HepG2 (cell line): ENCODE data around the gene RAD1. TPM values are rescaled to one million over a fixed set of nuclear protein-coding genes. Genes with fewer than 3 reads are reported as not detected.

Experiments
- ATAC-seq: fragments of 200-7000 bp; cut with Tn5 transposase; 3 replicates; pipeline ENCODE4 v1.9.1; 2020; ENCODE audit warnings: mild to moderate bottlenecking, moderate library complexity
- BruUV-seq: library from RNA; stranded (reverse); fragments of 400-500 nt; replicated peaks from 2 replicates; lab custom pipeline; 2021; lab: Mats Ljungman, UMichigan
- CTCF ChIA-PET: fragments of 300-600 bp; formaldehyde crosslinking; extraction: SDS; loops from one replicate; lab custom pipeline; 2021; ENCODE audit warnings: low total read pairs, inconsistent platforms, low intra/inter-chr PET ratio; lab: Yijun Ruan, JAX
- POLR2A ChIA-PET: fragments of 350-600 bp; sonication (Branson Sonifier 250); formaldehyde crosslinking; loops from one replicate; lab custom pipeline; 2020; ENCODE audit warnings: antibody characterized with exemption, inconsistent platforms; lab: Yijun Ruan, JAX
- DNase-seq: peaks from one replicate; pipeline ENCODE4 v3.0.0-alpha.2; 2015; ENCODE audit warnings: low spot score
- FAIRE-seq: peaks from 3 replicates; lab custom pipeline; 2011; peaks lifted over from hg19 to GRCh38; lab: Jason Lieb, UNC
- H2AFZ ChIP-seq: one replicate; pipeline ENCODE4 v1.6.1; 2011; ENCODE audit warnings: low read length, inconsistent platforms
- H3K27ac ChIP-seq: fragments of 300-600 bp; 3 replicates; pipeline ENCODE4 v1.8.0; 2011; ENCODE audit warnings: mixed run types, mild to moderate bottlenecking, mixed read lengths, low read length, inconsistent platforms; ENCODE audit not compliant: insufficient read depth; ENCODE audit errors: extremely low read length
- H3K27me3 ChIP-seq, 2 experiments: fragments of 200-600 bp in 1 of 2; 2 replicates in 1 of 2; 3 replicates in 1 of 2; pipeline versions ENCODE4 v1.6.0 to v1.8.0; 2011; ENCODE audit warnings: low read length in 2 of 2, mild to moderate bottlenecking in 2 of 2, moderate library complexity in 2 of 2, inconsistent platforms in 1 of 2; ENCODE audit not compliant: insufficient read depth in 2 of 2, control insufficient read depth in 1 of 2
- H3K36me3 ChIP-seq, 2 experiments: fragments of 200-600 bp in 1 of 2; replicated peaks in 1 of 2; 2 replicates in 1 of 2; 3 replicates in 1 of 2; pipeline versions ENCODE4 v1.5.1 to v1.8.0; 2011; ENCODE audit warnings: low read length in 2 of 2, inconsistent platforms in 1 of 2; ENCODE audit not compliant: insufficient read depth in 2 of 2, control insufficient read depth in 1 of 2
- H3K4me1 ChIP-seq: 2 replicates; pipeline ENCODE4 v1.5.1; 2012; ENCODE audit warnings: low read length, inconsistent platforms; ENCODE audit not compliant: insufficient read depth
- H3K4me2 ChIP-seq: 2 replicates; pipeline ENCODE4 v1.6.0; 2011; ENCODE audit warnings: low read depth, low read length, inconsistent platforms
- H3K4me3 ChIP-seq, 3 experiments: fragments of 200-600 bp in 1 of 3; sonication (generic), shearing (Covaris generic) in 1 of 3; replicated peaks in 1 of 3; 2 replicates each; pipeline ENCODE4 v1.5.1; 2011 to 2016; ENCODE audit warnings: low read length in 3 of 3, inconsistent platforms in 2 of 3, low read depth in 2 of 3, mild to moderate bottlenecking in 2 of 3, control low read depth in 1 of 3, mixed read lengths in 1 of 3; ENCODE audit not compliant: insufficient read depth in 1 of 3
- H3K79me2 ChIP-seq: one replicate; pipeline ENCODE4 v1.6.1; 2011; ENCODE audit warnings: low read length, inconsistent platforms; ENCODE audit not compliant: insufficient read depth
- H3K9ac ChIP-seq: 2 replicates; pipeline ENCODE4 v1.6.0; 2011; ENCODE audit warnings: mild to moderate bottlenecking, low read depth, low read length, inconsistent platforms; ENCODE audit not compliant: insufficient read depth
- H3K9me3 ChIP-seq: 2 replicates; pipeline ENCODE4 v1.5.1; 2012; ENCODE audit warnings: mild to moderate bottlenecking, low read length
- H4K20me1 ChIP-seq: 2 replicates; pipeline ENCODE4 v1.6.0; 2011; ENCODE audit warnings: inconsistent platforms, mild to moderate bottlenecking, low read length, moderate library complexity; ENCODE audit not compliant: insufficient read depth
- CBX1 ChIP-seq: IDR thresholded peaks from one replicate; pipeline ENCODE4 v1.6.1; 2016; ENCODE audit warnings: antibody characterized with exemption, low read depth
- EED ChIP-seq: sonication (generic); formaldehyde crosslinking; IDR thresholded peaks from 2 replicates; pipeline ENCODE4 v1.5.0; 2020; ENCODE audit warnings: mild to moderate bottlenecking, missing genetic modification reagents
- FOXJ3 ChIP-seq: sonication (generic); formaldehyde crosslinking; IDR thresholded peaks from 2 replicates; pipeline ENCODE4 v1.4.0; 2020; ENCODE audit warnings: missing genetic modification reagents, mild to moderate bottlenecking, borderline replicate concordance
- HDAC1 ChIP-seq: sonication (generic); formaldehyde crosslinking; IDR thresholded peaks from 2 replicates; pipeline ENCODE4 v1.5.1; 2020; ENCODE audit warnings: mild to moderate bottlenecking, missing genetic modification reagents
- KAT2B ChIP-seq: fragments of 150-350 bp; IDR thresholded peaks from 2 replicates; pipeline ENCODE4 v1.6.1; 2014; ENCODE audit warnings: low read depth, low read length, borderline replicate concordance
- KLF16 ChIP-seq, 2 experiments: sonication (generic) in 1 of 2; formaldehyde crosslinking in 1 of 2; IDR thresholded peaks; 2 replicates each; pipeline versions ENCODE4 v1.6.1 to v1.8.0; 2016 to 2023; ENCODE audit warnings: missing genetic modification reagents in 2 of 2, missing compliant biosample characterization in 1 of 2
- MAFK ChIP-seq, 2 experiments: IDR thresholded peaks in 1 of 2; conservative IDR thresholded peaks in 1 of 2; 2 replicates each; pipeline ENCODE4 v1.6.1; 2011; ENCODE audit warnings: improper control_type of control experiment in 2 of 2, low read length in 2 of 2
- MYNN ChIP-seq: sonication (generic); formaldehyde crosslinking; IDR thresholded peaks from 2 replicates; pipeline ENCODE4 v1.4.0; 2020; ENCODE audit warnings: mild to moderate bottlenecking, low read depth, missing genetic modification reagents
- NFKBIZ ChIP-seq: IDR thresholded peaks from 2 replicates; pipeline ENCODE4 v1.6.1; 2018; ENCODE audit warnings: missing genetic modification reagents, missing compliant biosample characterization
- RBM22 ChIP-seq: fragments of 200-400 bp; formaldehyde crosslinking; optimal IDR thresholded peaks from 2 replicates; pipeline ENCODE3; 2017; ENCODE audit warnings: mild to moderate bottlenecking, low read length, moderate library complexity
- SMC3 ChIP-seq: IDR thresholded peaks from 2 replicates; pipeline ENCODE4 v1.6.1; 2011; ENCODE audit warnings: low read length, improper control_type of control experiment
- TCF7L2 ChIP-seq: IDR thresholded peaks from 2 replicates; pipeline ENCODE4 v1.6.1; 2011; ENCODE audit warnings: mild to moderate bottlenecking, low read depth, low read length, moderate library complexity
- XBP1 ChIP-seq: sonication (generic); formaldehyde crosslinking; IDR thresholded peaks from 2 replicates; pipeline ENCODE4 v1.5.0; 2020; ENCODE audit warnings: missing genetic modification reagents
- ZBTB20 ChIP-seq: sonication (generic); formaldehyde crosslinking; IDR thresholded peaks from 2 replicates; pipeline ENCODE4 v1.8.1; 2023; ENCODE audit warnings: missing genetic modification reagents, low read depth, mild to moderate bottlenecking, borderline replicate concordance
- ZKSCAN1 ChIP-seq: fragments of 150-350 bp; IDR thresholded peaks from 2 replicates; pipeline ENCODE4 v1.6.1; 2014; ENCODE audit warnings: low read length
- ZKSCAN5 ChIP-seq: sonication (generic); formaldehyde crosslinking; IDR thresholded peaks from 2 replicates; pipeline ENCODE4 v1.5.1; 2020; ENCODE audit warnings: mild to moderate bottlenecking, missing genetic modification reagents
- ZMYM4 ChIP-seq: sonication (generic); formaldehyde crosslinking; IDR thresholded peaks from 2 replicates; pipeline ENCODE4 v1.8.1; 2023; ENCODE audit warnings: mild to moderate bottlenecking, missing genetic modification reagents
- ZNF10 ChIP-seq: sonication (generic); formaldehyde crosslinking; IDR thresholded peaks from 2 replicates; pipeline ENCODE4 v1.4.0; 2020; ENCODE audit warnings: mild to moderate bottlenecking, low read depth, missing genetic modification reagents, borderline replicate concordance
- ZNF18 ChIP-seq: sonication (generic); formaldehyde crosslinking; IDR thresholded peaks from 2 replicates; pipeline ENCODE4 v1.8.0; 2022; ENCODE audit warnings: mild to moderate bottlenecking, missing genetic modification reagents; ENCODE audit not compliant: insufficient replicate concordance
- ZNF333 ChIP-seq: sonication (generic); formaldehyde crosslinking; IDR thresholded peaks from 2 replicates; pipeline ENCODE4 v1.4.0; 2020; ENCODE audit warnings: mild to moderate bottlenecking, missing genetic modification reagents, borderline replicate concordance
- ZNF558 ChIP-seq: sonication (generic); formaldehyde crosslinking; IDR thresholded peaks from 2 replicates; pipeline ENCODE4 v1.9.0; 2022; ENCODE audit warnings: mild to moderate bottlenecking, missing genetic modification reagents, borderline replicate concordance
- ZNF720 ChIP-seq: sonication (generic); formaldehyde crosslinking; IDR thresholded peaks from 2 replicates; pipeline ENCODE4 v1.4.0; 2020; ENCODE audit warnings: missing genetic modification reagents
- ZNF781 ChIP-seq: sonication (generic); formaldehyde crosslinking; IDR thresholded peaks from 2 replicates; pipeline ENCODE4 v1.5.1; 2020; ENCODE audit warnings: borderline replicate concordance, mild to moderate bottlenecking, missing genetic modification reagents; ENCODE audit errors: not compliant biosample characterization
- ZSCAN29 ChIP-seq: sonication (generic); formaldehyde crosslinking; conservative IDR thresholded peaks from 2 replicates; pipeline ENCODE4 v1.4.0; 2020; ENCODE audit warnings: mild to moderate bottlenecking, missing genetic modification reagents
- WGBS: methylation state at CpG from one replicate; pipeline ENCODE4 v1.1.6; 2017; ENCODE audit warnings: low lambda C conversion rate; 5-methylcytosine and 5-hydroxymethylcytosine counted together
- in situ Hi-C: cut with HindIII; loops from 2 replicates; pipeline ENCODE4 v1.10.0; 2017; ENCODE audit warnings: low pct_unique_long_range_greater_than_20kb; ENCODE audit not compliant: extremely low pct_ligation_motif_present
- intact Hi-C: fragments of 100-400 bp; cut with micrococcal nuclease; formaldehyde crosslinking; loops from one replicate; pipeline ENCODE4 v1.10.0; 2022; ENCODE audit not compliant: unreplicated experiment
- polyA plus RNA-seq, 8 experiments: library from polyadenylated mRNA; depleted of rRNA in 3 of 8; stranded (reverse) in 7 of 8; unstranded in 1 of 8; fragments of >200 nt; fragmentation: Illumina TruSeq in 4 of 8; extraction: Trizol in 4 of 8; gene quantifications; 2 replicates each; pipeline versions ENCODE4 v1.2.1 to v1.2.3, GENCODE V29; 2011 to 2016; ENCODE audit warnings: low read depth in 4 of 8, missing spikeins in 1 of 8, mixed read lengths in 1 of 8; ENCODE audit not compliant: insufficient read depth in 1 of 8
- total RNA-seq, 5 experiments: library from RNA; depleted of rRNA; stranded (reverse); fragments of >200 nt; fragmentation: Illumina TruSeq; extraction: Trizol; gene quantifications; 2 replicates each; pipeline ENCODE4 v1.2.3, GENCODE V29; 2016; ENCODE audit warnings: low read depth in 1 of 5

The RAD1 gene
- total and polyA plus RNA-seq, 2 of the 13 experiments (the other 11 are each of a cell fraction or from before 2014, with no cell fraction given): 14.7 to 39.1 TPM

DNA sequence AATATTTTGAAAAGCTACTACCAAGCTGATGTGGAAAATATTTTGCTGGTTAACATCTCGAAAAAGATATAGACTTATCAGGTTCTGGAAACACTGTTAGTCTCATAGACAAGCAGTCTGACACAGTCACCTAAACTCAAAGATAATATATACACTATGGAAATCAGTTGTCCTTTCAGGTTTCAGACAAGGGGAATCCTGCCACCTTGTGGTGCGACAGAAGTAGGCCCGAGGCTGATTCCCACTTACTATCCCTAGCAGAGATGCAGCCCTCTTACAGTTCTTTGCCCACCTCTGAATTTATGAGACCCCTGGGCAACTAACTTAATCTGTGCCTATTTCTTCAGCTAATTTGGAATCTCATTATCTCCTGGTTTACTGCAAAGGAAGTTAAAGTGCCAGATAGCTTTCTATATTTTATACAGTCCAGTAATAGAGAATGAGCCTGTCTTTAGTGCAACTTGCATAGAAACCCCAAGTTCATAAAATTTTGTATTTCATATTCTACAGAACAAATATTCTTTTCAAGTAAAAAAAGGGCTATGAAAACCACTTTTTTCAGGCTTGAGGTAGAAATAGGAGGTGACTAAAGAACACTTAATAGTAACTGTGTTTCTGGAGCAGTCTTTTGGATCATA lies 16.9 kb downstream of the RAD1 start:
- ChIA-PET CTCF (interaction anchor here (0.6 to 3.6 kb wide), 6 partner anchors 20 to 424 kb away, joined by 3 to 20 read pairs (median 6); no protein-coding TSS in a partner anchor), POLR2A (interaction anchor here (1.3 kb wide), 1 partner anchor 17 kb away, joined by 3 read pairs; the partner anchor contains the start of gene RAD1)
- no peak overlapping the region for H3K27ac ChIP-seq
- no peak overlapping the region for H3K4me2 ChIP-seq
- peaks cover 6% of the 10 kb centered on the region for H3K4me1 ChIP-seq
- no peaks in the 10 kb centered on the region for H4K20me1 ChIP-seq
- no peaks in the 10 kb centered on the region for H3K27me3 ChIP-seq
- peak; percentile 56 for DNase-seq
- in situ Hi-C loops (loop anchor here (5.0 kb wide), 1 partner anchor 411 kb away; no protein-coding TSS in a partner anchor), intact Hi-C loops (loop anchor here (1.0 to 2.0 kb wide), 5 partner anchors 59 to 424 kb away; partner anchors contain the start of genes RAI14 and TTC23L)
- H3K9me3 ChIP-seq: no peaks in the 10 kb centered on the region
- FAIRE-seq: peak; percentile 86
- WGBS: 0% methylated on average over 3 of the region's 3 CpGs
- peak; percentile 95 for ATAC-seq
- H3K9ac ChIP-seq: no peak overlapping the region
- H3K36me3 ChIP-seq: no peaks in the 10 kb centered on the region
- H2AFZ ChIP-seq: no peak overlapping the region
- BruUV-seq: no TSS peak
- H3K4me3 ChIP-seq: no peak overlapping the region
- H3K79me2 ChIP-seq: no peaks in the 10 kb centered on the region
- TF ChIP-seq MAFK (conservative IDR thresholded peaks at IDR 0.05 in 1 of 2, IDR thresholded peaks at IDR 0.05 in 1 of 2; ENCODE audit: low read length in 2 of 2) (no peak), ZNF18 (CRISPR knock-in tag) (no peak), ZNF10 (CRISPR knock-in tag) (no peak), ZNF720 (CRISPR knock-in tag) (no peak), ZKSCAN1 (no peak), ZNF558 (no peak), ZNF781 (CRISPR knock-in tag) (no peak), KAT2B (no peak), ZNF333 (CRISPR knock-in tag) (no peak), RBM22 (no peak), FOXJ3 (CRISPR knock-in tag) (no peak), ZSCAN29 (CRISPR knock-in tag) (no peak), KLF16 (CRISPR knock-in tag; IDR thresholded peaks at IDR 0.05) (peak in 1 of 2 experiments; percentile 63; a peak in 1 of 4 replicates), ZBTB20 (CRISPR knock-in tag) (no peak), TCF7L2 (no peak), HDAC1 (CRISPR knock-in tag) (no peak), SMC3 (peak; percentile 97), NFKBIZ (no peak), XBP1 (CRISPR knock-in tag) (no peak), ZMYM4 (no peak), ZKSCAN5 (CRISPR knock-in tag) (no peak), EED (CRISPR knock-in tag) (no peak), MYNN (no peak), CBX1 (no peak)
